ENCODE results near the gene UBE2O. TPM values are rescaled to one million over a fixed set of nuclear protein-coding genes. Genes with fewer than 3 reads are reported as not detected.

UBE2O gene
- total RNA-seq, 2 experiments from 2014 or later: 43.4 to 79.6 TPM

GRCh38 chr17:76385892-76386786, 66.8 kb downstream of the UBE2O start:
- Histone ChIP-seq H3K4me2 (ENCODE audit: low read length) (peak overlapping the region; percentile 97), H2AFZ (ENCODE audit: low read length) (peak overlapping the region; percentile 5; the same call in 1 of the 2 replicates), H3K36me3 (ENCODE audit: insufficient read depth, low read length) (peaks cover 28% of the 10 kb centered on the region), H3K27ac (ENCODE audit: low read depth, low read length, poor library complexity, severe bottlenecking) (no peak overlapping the region), H3K4me1 (ENCODE audit: insufficient read depth, low read length, poor library complexity, severe bottlenecking) (peaks cover 29% of the 10 kb centered on the region), H3K9me2 (ENCODE audit: insufficient read depth, low read length) (no peaks in the 10 kb centered on the region), H3K9me3 (ENCODE audit: low read length) (no peaks in the 10 kb centered on the region), H3K79me2 (ENCODE audit: insufficient read depth, low read depth, low read length) (no peaks in the 10 kb centered on the region), H4K20me1 (ENCODE audit: insufficient read depth, low read length) (no peaks in the 10 kb centered on the region), H3K4me3 (ENCODE audit: low read depth, low read length, poor library complexity, severe bottlenecking) (no peak overlapping the region)
- ChIA-PET CTCF (ENCODE audit: unreplicated experiment) (interaction anchor here (1.1 to 1.3 kb wide), 4 partner anchors 12 to 171 kb away, joined by 3 to 4 read pairs (median 4); partner anchors contain the start of gene UBE2O), POLR2A (no interaction called here)
- TF ChIP-seq, protein P1, sequence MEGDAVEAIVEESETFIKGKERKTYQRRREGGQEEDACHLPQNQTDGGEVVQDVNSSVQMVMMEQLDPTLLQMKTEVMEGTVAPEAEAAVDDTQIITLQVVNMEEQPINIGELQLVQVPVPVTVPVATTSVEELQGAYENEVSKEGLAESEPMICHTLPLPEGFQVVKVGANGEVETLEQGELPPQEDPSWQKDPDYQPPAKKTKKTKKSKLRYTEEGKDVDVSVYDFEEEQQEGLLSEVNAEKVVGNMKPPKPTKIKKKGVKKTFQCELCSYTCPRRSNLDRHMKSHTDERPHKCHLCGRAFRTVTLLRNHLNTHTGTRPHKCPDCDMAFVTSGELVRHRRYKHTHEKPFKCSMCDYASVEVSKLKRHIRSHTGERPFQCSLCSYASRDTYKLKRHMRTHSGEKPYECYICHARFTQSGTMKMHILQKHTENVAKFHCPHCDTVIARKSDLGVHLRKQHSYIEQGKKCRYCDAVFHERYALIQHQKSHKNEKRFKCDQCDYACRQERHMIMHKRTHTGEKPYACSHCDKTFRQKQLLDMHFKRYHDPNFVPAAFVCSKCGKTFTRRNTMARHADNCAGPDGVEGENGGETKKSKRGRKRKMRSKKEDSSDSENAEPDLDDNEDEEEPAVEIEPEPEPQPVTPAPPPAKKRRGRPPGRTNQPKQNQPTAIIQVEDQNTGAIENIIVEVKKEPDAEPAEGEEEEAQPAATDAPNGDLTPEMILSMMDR (conservative IDR thresholded peaks at IDR 0.05; ENCODE audit: low read length): peak; percentile 98
- TF ChIP-seq EZH2phosphoT487 (IDR thresholded peaks at IDR 0.05; ENCODE audit: borderline replicate concordance, low read depth, low read length): no peak
- BruUV-seq (replicated peaks): no TSS peak
- peak; percentile 89 for DNase-seq (ENCODE audit: low spot score)
- intact Hi-C loops (cut with micrococcal nuclease; ENCODE audit: unreplicated experiment): no loop called here

- ChIA-PET POLR2A (interaction anchor here (0.9 kb wide), 2 partner anchors 15 to 20 kb away, joined by 3 read pairs; no protein-coding TSS in a partner anchor), CTCF (ENCODE audit: unreplicated experiment) (interaction anchor here (0.6 to 1.3 kb wide), 6 partner anchors 12 to 647 kb away, joined by 3 to 6 read pairs (median 4); partner anchors contain the start of gene UBE2O)
- H4K20me1 ChIP-seq (ENCODE audit: insufficient read depth, low read length): no peaks in the 10 kb centered on the region
- peak overlapping the region; percentile 64 for H3K4me3 ChIP-seq (ENCODE audit: low read depth, low read length, poor library complexity, severe bottlenecking)
- DNase-seq (ENCODE audit: low spot score): no peak
- peak overlapping the region; percentile 97 for H3K4me2 ChIP-seq (ENCODE audit: low read length)
- intact Hi-C loops (cut with micrococcal nuclease; ENCODE audit: unreplicated experiment): loop anchor here (1.0 kb wide), 1 partner anchor 82 kb away; no protein-coding TSS in a partner anchor
- H3K9me2 ChIP-seq (ENCODE audit: insufficient read depth, low read length): no peaks in the 10 kb centered on the region
- peak overlapping the region; percentile 62; the same call in 1 of the 2 replicates for H2AFZ ChIP-seq (ENCODE audit: low read length)
- no peaks in the 10 kb centered on the region for H3K9me3 ChIP-seq (ENCODE audit: low read length)
- H3K27ac ChIP-seq (ENCODE audit: low read depth, low read length, poor library complexity, severe bottlenecking): no peak overlapping the region
- 0 out of 2 replicates have a peak, but pooled peaks have one; percentile 7 for TF ChIP-seq EZH2phosphoT487 (IDR thresholded peaks at IDR 0.05; ENCODE audit: borderline replicate concordance, low read depth, low read length)
- TF ChIP-seq, protein P1 (conservative IDR thresholded peaks at IDR 0.05; ENCODE audit: low read length): no peak
- H3K79me2 ChIP-seq (ENCODE audit: insufficient read depth, low read depth, low read length): no peaks in the 10 kb centered on the region
- peaks cover 29% of the 10 kb centered on the region for H3K4me1 ChIP-seq (ENCODE audit: insufficient read depth, low read length, poor library complexity, severe bottlenecking)
- peaks cover 20% of the 10 kb centered on the region for H3K36me3 ChIP-seq (ENCODE audit: insufficient read depth, low read length)
- BruUV-seq (replicated peaks): no TSS peak
Measured at GRCh38 chr17:76384987-76385891, 67.7 kb downstream of the UBE2O start.
